DMS79 (cell line): ENCODE results near the gene OMP.
A peak's percentile ranks its signal among the peaks of the same experiment; 100 is the strongest.

Experiments used
- DNase-seq: peaks from one replicate; lab custom pipeline; 2025; lab: John Stamatoyannopoulos, UW

The OMP gene

GRCh38 chr11:77122576-77123212 lies 20.1 kb downstream of the OMP start:
- no peak for DNase-seq

- no peak for DNase-seq
These were observed 21.0 kb downstream of the OMP start for GRCh38 chr11:77123591-77123990.

- DNase-seq: no peak
These were observed 21.4 kb downstream of the OMP start for GRCh38 chr11:77124041-77124440.

- DNase-seq: no peak
These were observed 21.8 kb downstream of the OMP start for GRCh38 chr11:77124488-77124887.

- no peak for DNase-seq
These were observed 22.6 kb downstream of the OMP start for GRCh38 chr11:77125191-77125590.

GRCh38 chr11:77125695-77126094 lies 23.1 kb downstream of the OMP start:
- DNase-seq: no peak

GRCh38 chr11:77126156-77126775 lies 23.6 kb downstream of the OMP start:
- DNase-seq: no peak

GRCh38 chr11:77126861-77127234 lies 24.2 kb downstream of the OMP start:
- peak; percentile 64 for DNase-seq

GRCh38 chr11:77127235-77127911 lies 24.7 kb downstream of the OMP start:
- DNase-seq: peak; percentile 74

GRCh38 chr11:77127920-77128691 lies 25.5 kb downstream of the OMP start, which contains the start of gene MYO7A:
TSS of gene MYO7A (plus strand) at chr11:77128246. CDS start at chr11:77130635, 2,389 bp downstream.
- peak; percentile 61 for DNase-seq

GRCh38 chr11:77129069-77129841 lies 26.6 kb downstream of the OMP start:
- DNase-seq: no peak

GRCh38 chr11:77129842-77130756 lies 27.5 kb downstream of the OMP start:
- no peak for DNase-seq

GRCh38 chr11:77130763-77131513 lies 28.3 kb downstream of the OMP start:
- no peak for DNase-seq

GRCh38 chr11:77131560-77131959 lies 28.9 kb downstream of the OMP start:
- no peak for DNase-seq

GRCh38 chr11:77135069-77135468 lies 32.4 kb downstream of the OMP start:
- DNase-seq: no peak

- DNase-seq: peak; percentile 38
These were observed 33.4 kb downstream of the OMP start for GRCh38 chr11:77136074-77136473.

- DNase-seq: no peak
These were observed 34.3 kb downstream of the OMP start for GRCh38 chr11:77136784-77137420.

- DNase-seq: no peak
These were observed 34.8 kb downstream of the OMP start for GRCh38 chr11:77137421-77137820.

- no peak for DNase-seq
These were observed 35.5 kb downstream of the OMP start for GRCh38 chr11:77138106-77138649.
